GM20000 (cell line): Measurements from ENCODE around the gene EZH2.

Experiments
- DNase-seq: peaks from one replicate; pipeline ENCODE4 v3.0.0; 2012; ENCODE audit warnings: low spot score
- CTCF ChIP-seq: IDR thresholded peaks from 2 replicates; pipeline ENCODE4 v1.5.1; 2012; ENCODE audit warnings: mild to moderate bottlenecking, control low read depth; ENCODE audit errors: extremely low read depth, missing control alignments

EZH2 gene

GRCh38 chr7:148773334-148773733 is 110.8 kb downstream of the EZH2 start:
- TF ChIP-seq CTCF: no peak
- DNase-seq: no peak

- no peak for TF ChIP-seq CTCF
- DNase-seq: no peak
Observed at GRCh38 chr7:148772297-148773089, 111.6 kb downstream of the EZH2 start.

- no peak for DNase-seq
- TF ChIP-seq CTCF: no peak
Observed at GRCh38 chr7:148770004-148770403, 114.1 kb downstream of the EZH2 start.

GRCh38 chr7:148763622-148764021 is 120.5 kb downstream of the EZH2 start:
- no peak for DNase-seq
- TF ChIP-seq CTCF: no peak

- no peak for TF ChIP-seq CTCF
- DNase-seq: no peak
Observed at GRCh38 chr7:148761499-148762278, 122.4 kb downstream of the EZH2 start.
